Measurements from ENCODE around the gene MYO5A. TPM values are rescaled to one million over a fixed set of nuclear protein-coding genes. Genes with fewer than 3 reads are reported as not detected.

Gene MYO5A
- total RNA-seq, 1 experiment from 2014 or later, result 21.8 TPM

GRCh38 chr15:52276256-52276770, 252.4 kb downstream of the MYO5A start:
- H3K4me2 ChIP-seq (ENCODE audit: insufficient read depth, insufficient read length, low read length), result no peak overlapping the region
- no peak overlapping the region for H3K27ac Mint-ChIP-seq
- no CpG with 5 or more reads among the region's 7 CpGs for WGBS (ENCODE audit: extremely low coverage, insufficient read length, low lambda C conversion rate)

More at GRCh38 chr15:52276256-52276770, 252.4 kb downstream of the MYO5A start:
- Histone ChIP-seq H3K18ac (ENCODE audit: insufficient read length, low read depth, low read length) (no peak overlapping the region), H3T11ph (ENCODE audit: low read length) (no peak overlapping the region), H4K8ac (replicated peaks; ENCODE audit: insufficient read length, low read depth, low read length) (no peak overlapping the region), H4K5ac (ENCODE audit: insufficient read length, low read depth, low read length) (no peak overlapping the region), H2AFZ (ENCODE audit: low read length) (no peak overlapping the region), H2BK15ac (ENCODE audit: low read depth, low read length) (no peak overlapping the region), H3K23me2 (ENCODE audit: insufficient read length, low read depth, low read length, poor library complexity, severe bottlenecking) (no peaks in the 10 kb centered on the region), H2AK5ac (ENCODE audit: insufficient read length, low read length) (no peak overlapping the region), H2BK5ac (ENCODE audit: insufficient read length, low read length) (no peak overlapping the region), H2BK20ac (ENCODE audit: low read depth, low read length, poor library complexity, severe bottlenecking) (no peak overlapping the region), H4K20me1 (ENCODE audit: control insufficient read depth, insufficient read depth, insufficient read length) (peaks cover 2% of the 10 kb centered on the region), H3K14ac (ENCODE audit: insufficient read depth, low read length) (no peak overlapping the region), H3K27ac (ENCODE audit: insufficient read length, low read depth, low read length) (no peak overlapping the region), H2BK12ac (ENCODE audit: insufficient read length, low read depth, low read length) (no peak overlapping the region), H4K91ac (ENCODE audit: insufficient read length, low read depth, low read length) (no peak overlapping the region), H3K23ac (ENCODE audit: insufficient read length, low read depth, low read length) (no peak overlapping the region), H3K4me1 (ENCODE audit: insufficient read depth, low read length) (no peaks in the 10 kb centered on the region), H3K9ac (ENCODE audit: extremely low read depth, insufficient read length, low read length) (no peak overlapping the region), H3K27me3 (ENCODE audit: insufficient read depth, low read length) (no peaks in the 10 kb centered on the region), H3K4ac (ENCODE audit: low read depth, low read length) (no peak overlapping the region), H2BK120ac (ENCODE audit: low read depth, low read length, poor library complexity, severe bottlenecking) (no peak overlapping the region), H3K79me2 (ENCODE audit: insufficient read depth, low read length) (no peaks in the 10 kb centered on the region), H3K79me1 (ENCODE audit: insufficient read depth, low read depth, low read length, poor library complexity, severe bottlenecking) (no peaks in the 10 kb centered on the region), H3K9me3 (ENCODE audit: control insufficient read depth, low read depth, low read length) (no peaks in the 10 kb centered on the region), H3K56ac (ENCODE audit: insufficient read length, low read depth, low read length) (no peak overlapping the region)
- TF ChIP-seq, protein P1, sequence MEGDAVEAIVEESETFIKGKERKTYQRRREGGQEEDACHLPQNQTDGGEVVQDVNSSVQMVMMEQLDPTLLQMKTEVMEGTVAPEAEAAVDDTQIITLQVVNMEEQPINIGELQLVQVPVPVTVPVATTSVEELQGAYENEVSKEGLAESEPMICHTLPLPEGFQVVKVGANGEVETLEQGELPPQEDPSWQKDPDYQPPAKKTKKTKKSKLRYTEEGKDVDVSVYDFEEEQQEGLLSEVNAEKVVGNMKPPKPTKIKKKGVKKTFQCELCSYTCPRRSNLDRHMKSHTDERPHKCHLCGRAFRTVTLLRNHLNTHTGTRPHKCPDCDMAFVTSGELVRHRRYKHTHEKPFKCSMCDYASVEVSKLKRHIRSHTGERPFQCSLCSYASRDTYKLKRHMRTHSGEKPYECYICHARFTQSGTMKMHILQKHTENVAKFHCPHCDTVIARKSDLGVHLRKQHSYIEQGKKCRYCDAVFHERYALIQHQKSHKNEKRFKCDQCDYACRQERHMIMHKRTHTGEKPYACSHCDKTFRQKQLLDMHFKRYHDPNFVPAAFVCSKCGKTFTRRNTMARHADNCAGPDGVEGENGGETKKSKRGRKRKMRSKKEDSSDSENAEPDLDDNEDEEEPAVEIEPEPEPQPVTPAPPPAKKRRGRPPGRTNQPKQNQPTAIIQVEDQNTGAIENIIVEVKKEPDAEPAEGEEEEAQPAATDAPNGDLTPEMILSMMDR (conservative IDR thresholded peaks at IDR 0.05), result no peak
- no peak overlapping the region for H3K4me3 Mint-ChIP-seq
- H3K4me1 Mint-ChIP-seq, result no peaks in the 10 kb centered on the region
- H3K9me3 Mint-ChIP-seq, result no peaks in the 10 kb centered on the region; a peak in 1 of 5 replicates
- no peaks in the 10 kb centered on the region for H3K27me3 Mint-ChIP-seq (ENCODE audit: low read depth)
- DNase-seq, result no peak
- peaks cover 31 to 78% (median 76%) of the 10 kb centered on the region in 3 experiments; a peak in 6 of 7 replicates for H3K36me3 Mint-ChIP-seq (ENCODE audit: insufficient read depth in 1 of 3, low read depth in 3 of 3)
